SK-N-SH (cell line): ENCODE data around the gene PPA2. TPM values are rescaled to one million over a fixed set of nuclear protein-coding genes. Genes with fewer than 3 reads are reported as not detected.

ENCODE experiments used
- CTCF ChIA-PET: fragments of 300-600, 350-600 bp; formaldehyde crosslinking; extraction: SDS; loops from one replicate; lab custom pipeline; 2021; lab: Yijun Ruan, JAX
- POLR2A ChIA-PET: fragments of 350-600 bp; sonication (Branson Sonifier 250); formaldehyde crosslinking; extraction: SDS; loops from one replicate; lab custom pipeline; 2020; ENCODE audit warnings: antibody characterized with exemption, inconsistent platforms; lab: Yijun Ruan, JAX
- DNase-seq: peaks from one replicate; pipeline ENCODE4 v3.0.0; 2012
- H2AFZ ChIP-seq: fragments of 200-600 bp; sonication (generic); 2 replicates; pipeline ENCODE4 v1.8.1; 2016; ENCODE audit warnings: antibody characterized with exemption, mild to moderate bottlenecking, low read depth
- H3F3A ChIP-seq: fragments of 200-600 bp; sonication (generic); replicated peaks from 2 replicates; pipeline ENCODE3; 2016; ENCODE audit warnings: antibody characterized with exemption, mild to moderate bottlenecking; ENCODE audit not compliant: insufficient read depth
- H3K27ac ChIP-seq, 2 experiments: fragments of 200-500 bp in 1 of 2; fragments of 200-600 bp in 1 of 2; sonication (Bioruptor generic) in 1 of 2; sonication (generic), shearing (Covaris generic) in 1 of 2; 2 replicates each; pipeline versions ENCODE4 v1.5.1 to v1.6.1; 2014 to 2016; ENCODE audit warnings: low read depth in 2 of 2, inconsistent platforms in 1 of 2, low read length in 1 of 2, mild to moderate bottlenecking in 1 of 2, mixed read lengths in 1 of 2
- H3K27me3 ChIP-seq: fragments of 200-600 bp; sonication (generic), shearing (Covaris generic); 2 replicates; pipeline ENCODE4 v1.6.1; 2016; ENCODE audit warnings: mixed run types; ENCODE audit not compliant: insufficient read depth
- H3K36me3 ChIP-seq, 2 experiments: fragments of 200-500 bp in 1 of 2; fragments of 200-600 bp in 1 of 2; sonication (Bioruptor generic) in 1 of 2; sonication (generic) in 1 of 2; replicated peaks in 1 of 2; 2 replicates each; pipeline versions ENCODE3 to v1.5.1; 2014 to 2016; ENCODE audit warnings: low read length in 1 of 2, mild to moderate bottlenecking in 1 of 2; ENCODE audit not compliant: insufficient read depth in 2 of 2, control insufficient read depth in 1 of 2
- H3K4me1 ChIP-seq, 2 experiments: fragments of 200-500 bp in 1 of 2; fragments of 200-600 bp in 1 of 2; sonication (Bioruptor generic) in 1 of 2; sonication (generic), shearing (Covaris generic) in 1 of 2; 2 replicates each; pipeline versions ENCODE4 v1.5.1 to v1.6.1; 2014 to 2016; ENCODE audit warnings: low read depth in 1 of 2, low read length in 1 of 2, mixed run types in 1 of 2; ENCODE audit not compliant: insufficient read depth in 2 of 2, control insufficient read depth in 1 of 2
- H3K4me2 ChIP-seq: fragments of 200-600 bp; sonication (generic), shearing (Covaris generic); 2 replicates; pipeline ENCODE4 v1.6.1; 2017; ENCODE audit warnings: mixed run types
- H3K4me3 ChIP-seq, 2 experiments: fragments of 200-500 bp in 1 of 2; fragments of 200-600 bp in 1 of 2; sonication (Bioruptor generic) in 1 of 2; sonication (generic), shearing (Covaris generic) in 1 of 2; 2 replicates each; pipeline versions ENCODE4 v1.5.1 to v1.8.1; 2014 to 2016; ENCODE audit warnings: low read depth in 2 of 2, inconsistent platforms in 1 of 2, low read length in 1 of 2, mild to moderate bottlenecking in 1 of 2, mixed read lengths in 1 of 2, moderate library complexity in 1 of 2
- H3K79me2 ChIP-seq: fragments of 200-600 bp; sonication (generic); 2 replicates; pipeline ENCODE4 v1.8.1; 2017; ENCODE audit warnings: mild to moderate bottlenecking; ENCODE audit not compliant: insufficient read depth
- H3K9ac ChIP-seq: fragments of 200-600 bp; sonication (generic); 2 replicates; pipeline ENCODE4 v1.6.1; 2017; ENCODE audit warnings: mixed run types
- H3K9me2 ChIP-seq: fragments of 200-600 bp; sonication (generic); 2 replicates; pipeline ENCODE4 v1.6.1; 2017; ENCODE audit warnings: mixed run types
- H3K9me3 ChIP-seq: fragments of 200-600 bp; sonication (generic); 2 replicates; pipeline ENCODE4 v1.6.1; 2017; ENCODE audit warnings: mixed run types, mild to moderate bottlenecking, moderate library complexity
- H4K20me1 ChIP-seq: fragments of 200-600 bp; sonication (generic); 2 replicates; pipeline ENCODE4 v1.6.1; 2017; ENCODE audit warnings: mild to moderate bottlenecking, mixed run types; ENCODE audit not compliant: insufficient read depth
- CHD2 ChIP-seq: fragments of 150-350 bp; IDR thresholded peaks from 2 replicates; pipeline ENCODE4 v1.6.1; 2018; ENCODE audit warnings: low read length; ENCODE audit not compliant: partially characterized antibody
- ELF1 ChIP-seq: IDR thresholded peaks from 2 replicates; pipeline ENCODE4 v1.4.0; 2012
- EZH2phosphoT487 ChIP-seq: fragments of 200-600 bp; sonication (generic); IDR thresholded peaks from 2 replicates; pipeline ENCODE4 v1.6.1; 2017; ENCODE audit warnings: low read depth, mixed run types, mild to moderate bottlenecking, antibody characterized with exemption, moderate library complexity, borderline replicate concordance
- FOXJ3 ChIP-seq: sonication (generic); formaldehyde crosslinking; IDR thresholded peaks from 2 replicates; pipeline ENCODE4 v1.5.1; 2020; ENCODE audit warnings: mild to moderate bottlenecking, missing genetic modification reagents
- FOXM1 ChIP-seq: IDR thresholded peaks from 2 replicates; pipeline ENCODE4 v1.4.0; 2012; ENCODE audit warnings: low read depth, mild to moderate bottlenecking
- GABPA ChIP-seq: IDR thresholded peaks from 2 replicates; pipeline ENCODE4 v1.4.0; 2012; ENCODE audit warnings: low read depth, mild to moderate bottlenecking
- GATA2 ChIP-seq: sonication (generic); formaldehyde crosslinking; IDR thresholded peaks from 2 replicates; pipeline ENCODE4 v1.5.0; 2020; ENCODE audit warnings: mild to moderate bottlenecking, missing genetic modification reagents
- JUND ChIP-seq: IDR thresholded peaks from 2 replicates; pipeline ENCODE4 v1.4.0; 2012
- MEF2A ChIP-seq: IDR thresholded peaks from 2 replicates; pipeline ENCODE4 v1.4.0; 2012; ENCODE audit warnings: low read depth, borderline replicate concordance
- MXI1 ChIP-seq: IDR thresholded peaks from 2 replicates; pipeline ENCODE4 v1.6.1; 2012; ENCODE audit warnings: mild to moderate bottlenecking, low read depth, low read length, improper control_type of control experiment
- RAD21 ChIP-seq: IDR thresholded peaks from 2 replicates; pipeline ENCODE4 v1.6.1; 2012; ENCODE audit warnings: mild to moderate bottlenecking, low read length
- RCOR1 ChIP-seq: fragments of 150-350 bp; IDR thresholded peaks from 2 replicates; pipeline ENCODE4 v1.6.1; 2017; ENCODE audit warnings: antibody characterized with exemption, low read length
- RFX5 ChIP-seq: IDR thresholded peaks from 2 replicates; pipeline ENCODE4 v1.6.1; 2012; ENCODE audit warnings: mild to moderate bottlenecking, improper control_type of control experiment, low read length
- RXRA ChIP-seq: IDR thresholded peaks from 2 replicates; pipeline ENCODE4 v1.4.0; 2012; ENCODE audit warnings: low read depth, mild to moderate bottlenecking, borderline replicate concordance
- SIN3A ChIP-seq: IDR thresholded peaks from 2 replicates; pipeline ENCODE4 v1.6.1; 2012; ENCODE audit warnings: low read depth, mild to moderate bottlenecking, low read length, moderate library complexity, borderline replicate concordance
- TAF1 ChIP-seq: IDR thresholded peaks from 2 replicates; pipeline ENCODE4 v1.6.1; 2012; ENCODE audit warnings: low read depth, mild to moderate bottlenecking, low read length, moderate library complexity, borderline replicate concordance
- WGBS: methylation state at CpG from one replicate; pipeline ENCODE4 v1.1.6; 2017; ENCODE audit warnings: low lambda C conversion rate; 5-methylcytosine and 5-hydroxymethylcytosine counted together
- polyA plus RNA-seq, 3 experiments: library from polyadenylated mRNA; depleted of rRNA; stranded (reverse); fragments of >200 nt; gene quantifications; 2 replicates each; pipeline ENCODE4 v1.2.3, GENCODE V29; 2012
- TF ChIP-seq, protein P1 (sequence below): IDR thresholded peaks from 2 replicates; pipeline ENCODE4 v1.4.0; 2012; ENCODE audit warnings: low read depth, borderline replicate concordance
- TF ChIP-seq, protein P2 (sequence below): IDR thresholded peaks from 2 replicates; pipeline ENCODE4 v1.4.0; 2012; ENCODE audit warnings: low read depth, borderline replicate concordance
- TF ChIP-seq, protein P3 (sequence below): IDR thresholded peaks from 2 replicates; pipeline ENCODE4 v1.6.1; 2012; ENCODE audit warnings: mild to moderate bottlenecking, low read depth, low read length, moderate library complexity
- TF ChIP-seq, protein P4 (sequence below): fragments of 200-600 bp; sonication (generic); IDR thresholded peaks from 2 replicates; pipeline ENCODE4 v1.6.1; 2017; ENCODE audit warnings: antibody characterized with exemption, mild to moderate bottlenecking, moderate library complexity

The PPA2 gene
- polyA plus RNA-seq, 1 of the 3 experiments (the other 2 are of a cell fraction), result 57.8 TPM

DNA sequence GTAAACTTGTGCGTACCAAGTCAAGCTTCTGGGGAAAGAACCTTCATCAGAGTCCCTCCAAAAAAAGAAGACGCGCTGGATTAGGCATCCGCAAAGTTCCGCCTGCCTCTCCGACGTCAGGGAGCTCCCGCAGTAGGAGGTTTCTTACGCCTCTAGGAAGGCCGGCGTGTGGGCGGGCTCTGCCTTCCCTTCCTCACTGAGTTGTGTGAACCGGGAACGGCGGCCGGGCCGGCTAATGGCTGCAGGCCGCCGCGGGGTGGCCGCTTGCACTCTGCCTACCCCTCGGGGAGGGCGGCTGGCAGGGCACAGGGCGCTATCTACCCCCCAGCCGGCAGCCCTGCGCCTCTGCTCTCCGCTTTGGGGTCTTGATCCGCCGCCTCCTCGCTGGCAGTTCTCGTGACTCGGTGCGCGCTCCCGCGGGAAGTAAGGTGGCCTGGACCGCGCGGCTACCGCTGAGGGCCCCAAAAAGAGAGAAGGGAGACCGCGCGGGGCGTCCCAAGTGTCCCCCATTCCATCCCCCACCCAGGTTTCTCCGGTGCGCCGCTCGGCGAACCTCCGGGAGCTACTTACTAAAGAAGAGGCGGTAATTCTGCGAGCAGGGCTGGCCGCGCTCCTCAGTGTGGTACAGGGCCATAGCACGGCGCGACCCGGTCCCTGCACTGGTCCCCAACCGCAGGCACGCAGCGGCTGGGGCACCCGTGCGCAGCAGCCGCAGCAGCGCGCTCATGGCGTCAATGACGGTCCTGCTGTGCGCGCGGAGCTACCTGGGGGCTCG, at the start of gene PPA2 (continued):
- TF ChIP-seq ELF1 (0 out of 2 replicates have a peak, but pooled peaks have one; percentile 7), JUND (no peak), RCOR1 (no peak), FOXM1 (no peak), SIN3A (peak; percentile 58; the same call in 1 of the 2 replicates), MXI1 (peak; percentile 76), GATA2 (CRISPR knock-in tag) (no peak), RFX5 (no peak)
- TF ChIP-seq, protein P1, sequence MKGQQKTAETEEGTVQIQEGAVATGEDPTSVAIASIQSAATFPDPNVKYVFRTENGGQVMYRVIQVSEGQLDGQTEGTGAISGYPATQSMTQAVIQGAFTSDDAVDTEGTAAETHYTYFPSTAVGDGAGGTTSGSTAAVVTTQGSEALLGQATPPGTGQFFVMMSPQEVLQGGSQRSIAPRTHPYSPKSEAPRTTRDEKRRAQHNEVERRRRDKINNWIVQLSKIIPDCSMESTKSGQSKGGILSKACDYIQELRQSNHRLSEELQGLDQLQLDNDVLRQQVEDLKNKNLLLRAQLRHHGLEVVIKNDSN, result 0 out of 2 replicates have a peak, but pooled peaks have one; percentile 20
- TF ChIP-seq, protein P2, sequence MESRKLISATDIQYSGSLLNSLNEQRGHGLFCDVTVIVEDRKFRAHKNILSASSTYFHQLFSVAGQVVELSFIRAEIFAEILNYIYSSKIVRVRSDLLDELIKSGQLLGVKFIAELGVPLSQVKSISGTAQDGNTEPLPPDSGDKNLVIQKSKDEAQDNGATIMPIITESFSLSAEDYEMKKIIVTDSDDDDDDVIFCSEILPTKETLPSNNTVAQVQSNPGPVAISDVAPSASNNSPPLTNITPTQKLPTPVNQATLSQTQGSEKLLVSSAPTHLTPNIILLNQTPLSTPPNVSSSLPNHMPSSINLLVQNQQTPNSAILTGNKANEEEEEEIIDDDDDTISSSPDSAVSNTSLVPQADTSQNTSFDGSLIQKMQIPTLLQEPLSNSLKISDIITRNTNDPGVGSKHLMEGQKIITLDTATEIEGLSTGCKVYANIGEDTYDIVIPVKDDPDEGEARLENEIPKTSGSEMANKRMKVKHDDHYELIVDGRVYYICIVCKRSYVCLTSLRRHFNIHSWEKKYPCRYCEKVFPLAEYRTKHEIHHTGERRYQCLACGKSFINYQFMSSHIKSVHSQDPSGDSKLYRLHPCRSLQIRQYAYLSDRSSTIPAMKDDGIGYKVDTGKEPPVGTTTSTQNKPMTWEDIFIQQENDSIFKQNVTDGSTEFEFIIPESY, result peak; percentile 52; the same call in 1 of the 2 replicates
- TF ChIP-seq, all 33 proteins: peak for 11

DNA sequence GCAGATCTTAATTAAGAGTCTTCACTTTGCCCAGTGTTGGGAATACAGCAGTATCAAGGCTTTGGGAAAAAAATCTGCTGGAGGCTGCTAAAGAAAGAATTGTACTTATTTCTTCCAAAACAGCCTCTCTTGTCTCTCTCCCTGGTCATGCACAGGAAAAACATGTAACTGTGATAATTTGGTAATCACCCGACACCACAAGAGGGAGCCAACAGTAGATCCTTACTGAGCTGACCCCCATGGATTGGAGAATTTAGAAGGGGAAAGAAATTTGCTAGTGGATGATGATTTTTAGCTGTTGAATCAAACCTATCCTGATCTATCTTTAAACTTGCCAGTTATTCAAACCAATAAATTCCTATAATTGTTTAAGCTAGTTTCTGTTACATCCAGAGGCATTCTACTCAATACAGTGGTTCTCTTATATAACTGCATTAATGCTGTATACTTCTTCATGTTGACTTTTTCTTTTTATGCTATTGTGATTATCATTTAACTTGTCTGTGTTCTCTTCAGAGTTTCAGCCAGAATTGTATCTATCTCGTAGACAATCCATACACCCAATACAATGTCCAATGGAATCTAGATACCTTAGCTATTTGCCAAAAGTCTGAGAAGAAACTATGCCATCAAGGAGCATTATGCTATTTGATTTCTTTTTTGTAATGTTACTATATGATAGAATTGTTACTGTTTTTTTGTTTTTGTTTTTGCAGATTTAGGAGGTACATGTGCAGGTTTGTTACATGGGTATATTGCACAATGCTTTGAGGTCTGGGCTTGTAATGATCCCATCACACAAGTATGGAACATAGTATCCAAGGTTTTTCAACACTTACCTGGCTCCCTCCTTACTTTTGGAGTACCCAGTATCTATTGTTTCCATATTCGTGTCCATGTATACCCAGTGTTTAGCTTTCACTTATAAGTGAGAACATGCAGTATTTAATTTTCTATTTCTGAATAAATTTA, 47.2 kb upstream of the PPA2 start:
- ChIA-PET POLR2A (no interaction called here), CTCF (interaction anchor here (0.6 to 2.6 kb wide), 42 partner anchors 10 to 686 kb away, joined by 3 to 27 read pairs (median 4); partner anchors contain the start of genes GSTCD, INTS12 and PPA2)
- Histone ChIP-seq H3F3A (no peaks in the 10 kb centered on the region), H3K79me2 (no peaks in the 10 kb centered on the region), H3K9ac (no peak overlapping the region), H3K27ac (no peak overlapping the region), H4K20me1 (no peaks in the 10 kb centered on the region), H3K4me3 (no peak overlapping the region; a peak in 1 of 4 replicates), H3K9me3 (no peaks in the 10 kb centered on the region), H3K9me2 (no peaks in the 10 kb centered on the region), H3K27me3 (no peaks in the 10 kb centered on the region), H2AFZ (no peak overlapping the region), H3K4me2 (no peak overlapping the region), H3K4me1 (no peaks in the 10 kb centered on the region), H3K36me3 (no peaks in the 10 kb centered on the region)
- WGBS, result 16% methylated on average over 3 of the region's 3 CpGs
- peak; percentile 69 for DNase-seq
- TF ChIP-seq, protein P3, sequence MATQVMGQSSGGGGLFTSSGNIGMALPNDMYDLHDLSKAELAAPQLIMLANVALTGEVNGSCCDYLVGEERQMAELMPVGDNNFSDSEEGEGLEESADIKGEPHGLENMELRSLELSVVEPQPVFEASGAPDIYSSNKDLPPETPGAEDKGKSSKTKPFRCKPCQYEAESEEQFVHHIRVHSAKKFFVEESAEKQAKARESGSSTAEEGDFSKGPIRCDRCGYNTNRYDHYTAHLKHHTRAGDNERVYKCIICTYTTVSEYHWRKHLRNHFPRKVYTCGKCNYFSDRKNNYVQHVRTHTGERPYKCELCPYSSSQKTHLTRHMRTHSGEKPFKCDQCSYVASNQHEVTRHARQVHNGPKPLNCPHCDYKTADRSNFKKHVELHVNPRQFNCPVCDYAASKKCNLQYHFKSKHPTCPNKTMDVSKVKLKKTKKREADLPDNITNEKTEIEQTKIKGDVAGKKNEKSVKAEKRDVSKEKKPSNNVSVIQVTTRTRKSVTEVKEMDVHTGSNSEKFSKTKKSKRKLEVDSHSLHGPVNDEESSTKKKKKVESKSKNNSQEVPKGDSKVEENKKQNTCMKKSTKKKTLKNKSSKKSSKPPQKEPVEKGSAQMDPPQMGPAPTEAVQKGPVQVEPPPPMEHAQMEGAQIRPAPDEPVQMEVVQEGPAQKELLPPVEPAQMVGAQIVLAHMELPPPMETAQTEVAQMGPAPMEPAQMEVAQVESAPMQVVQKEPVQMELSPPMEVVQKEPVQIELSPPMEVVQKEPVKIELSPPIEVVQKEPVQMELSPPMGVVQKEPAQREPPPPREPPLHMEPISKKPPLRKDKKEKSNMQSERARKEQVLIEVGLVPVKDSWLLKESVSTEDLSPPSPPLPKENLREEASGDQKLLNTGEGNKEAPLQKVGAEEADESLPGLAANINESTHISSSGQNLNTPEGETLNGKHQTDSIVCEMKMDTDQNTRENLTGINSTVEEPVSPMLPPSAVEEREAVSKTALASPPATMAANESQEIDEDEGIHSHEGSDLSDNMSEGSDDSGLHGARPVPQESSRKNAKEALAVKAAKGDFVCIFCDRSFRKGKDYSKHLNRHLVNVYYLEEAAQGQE, result no peak
- TF ChIP-seq FOXJ3 (CRISPR knock-in tag) (no peak), TAF1 (no peak), MEF2A (no peak), RXRA (no peak), CHD2 (no peak), RAD21 (peak; percentile 78), GABPA (no peak), EZH2phosphoT487 (no peak), MXI1 (no peak), JUND (no peak), RFX5 (no peak), GATA2 (CRISPR knock-in tag) (no peak), FOXM1 (no peak), SIN3A (no peak)
- TF ChIP-seq, protein P4, sequence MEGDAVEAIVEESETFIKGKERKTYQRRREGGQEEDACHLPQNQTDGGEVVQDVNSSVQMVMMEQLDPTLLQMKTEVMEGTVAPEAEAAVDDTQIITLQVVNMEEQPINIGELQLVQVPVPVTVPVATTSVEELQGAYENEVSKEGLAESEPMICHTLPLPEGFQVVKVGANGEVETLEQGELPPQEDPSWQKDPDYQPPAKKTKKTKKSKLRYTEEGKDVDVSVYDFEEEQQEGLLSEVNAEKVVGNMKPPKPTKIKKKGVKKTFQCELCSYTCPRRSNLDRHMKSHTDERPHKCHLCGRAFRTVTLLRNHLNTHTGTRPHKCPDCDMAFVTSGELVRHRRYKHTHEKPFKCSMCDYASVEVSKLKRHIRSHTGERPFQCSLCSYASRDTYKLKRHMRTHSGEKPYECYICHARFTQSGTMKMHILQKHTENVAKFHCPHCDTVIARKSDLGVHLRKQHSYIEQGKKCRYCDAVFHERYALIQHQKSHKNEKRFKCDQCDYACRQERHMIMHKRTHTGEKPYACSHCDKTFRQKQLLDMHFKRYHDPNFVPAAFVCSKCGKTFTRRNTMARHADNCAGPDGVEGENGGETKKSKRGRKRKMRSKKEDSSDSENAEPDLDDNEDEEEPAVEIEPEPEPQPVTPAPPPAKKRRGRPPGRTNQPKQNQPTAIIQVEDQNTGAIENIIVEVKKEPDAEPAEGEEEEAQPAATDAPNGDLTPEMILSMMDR, result peak; percentile 78
